Naive B cell (primary cell): ENCODE data around the gene C2CD2L. TPM values are rescaled to one million over a fixed set of nuclear protein-coding genes. Genes with fewer than 3 reads are reported as not detected.

Experiments
- ATAC-seq, 2 donors: fragments of 150-1000 bp; cut with Tn5 transposase; 2 replicates each; pipeline ENCODE4 v1.10.0; 2021; ENCODE audit warnings: low read depth in 2 of 2, mild to moderate bottlenecking in 2 of 2, moderate library complexity in 2 of 2
- DNase-seq: peaks from one replicate; pipeline ENCODE4 v3.0.0; 2022
- H3K27ac Mint-ChIP-seq, 6 donors: one replicate each; pipeline ENCODE4 v1.8.0; 2020 to 2022; ENCODE audit warnings: mild to moderate bottlenecking in 6 of 6, mixed read lengths in 6 of 6, moderate library complexity in 5 of 6, inconsistent platforms in 2 of 6
- H3K27me3 Mint-ChIP-seq, 3 donors: one replicate each; pipeline ENCODE4 v1.8.0; 2021 to 2022; ENCODE audit warnings: mixed read lengths in 3 of 3, mild to moderate bottlenecking in 1 of 3
- H3K36me3 Mint-ChIP-seq, 2 donors: one replicate each; pipeline ENCODE4 v1.8.0; 2020 to 2022; ENCODE audit warnings: mixed read lengths in 2 of 2, inconsistent platforms in 1 of 2, mild to moderate bottlenecking in 1 of 2
- H3K4me1 Mint-ChIP-seq, 3 donors: one replicate each; pipeline ENCODE4 v1.8.0; 2020 to 2022; ENCODE audit warnings: mixed read lengths in 3 of 3, inconsistent platforms in 1 of 3, mild to moderate bottlenecking in 1 of 3, moderate library complexity in 1 of 3
- H3K4me3 Mint-ChIP-seq, 8 donors: one replicate each; pipeline ENCODE4 v1.8.0; 2020 to 2022; ENCODE audit warnings: mild to moderate bottlenecking in 8 of 8, mixed read lengths in 8 of 8, moderate library complexity in 8 of 8, inconsistent platforms in 2 of 8
- H3K9me3 Mint-ChIP-seq, 7 donors: one replicate each; pipeline ENCODE4 v1.8.0; 2020 to 2022; ENCODE audit warnings: mixed read lengths in 7 of 7, mild to moderate bottlenecking in 5 of 7, inconsistent platforms in 2 of 7, moderate library complexity in 1 of 7
- polyA plus RNA-seq, 6 donors: library from polyadenylated mRNA; unstranded; fragments of 300-500 nt; fragmentation: Illumina TruSeq; gene quantifications; one replicate each; pipeline ENCODE4 v1.2.3, GENCODE V29; 2021; ENCODE audit warnings: low read depth in 6 of 6

Gene C2CD2L
- polyA plus RNA-seq, 6 donors from 2014 or later = 0.55 to 3.8 (median 2.0) TPM

- Mint-ChIP-seq H3K27me3 (no peaks in the 10 kb centered on the region), H3K4me3 (no peak overlapping the region), H3K36me3 (peaks cover 10 to 12% of the 10 kb centered on the region in 2 donors), H3K4me1 (peaks cover 12 to 34% (median 26%) of the 10 kb centered on the region in 3 donors), H3K27ac (no peak overlapping the region), H3K9me3 (no peaks in the 10 kb centered on the region)
- ATAC-seq = no peak
- no peak for DNase-seq
Observed at GRCh38 chr11:119112314-119113020, 5.3 kb downstream of the C2CD2L start.

- Mint-ChIP-seq H3K4me1 (peaks cover 6 to 27% (median 19%) of the 10 kb centered on the region in 3 donors), H3K9me3 (no peaks in the 10 kb centered on the region), H3K27ac (no peak overlapping the region), H3K36me3 (peaks cover 10 to 12% of the 10 kb centered on the region in 2 donors), H3K4me3 (no peak overlapping the region), H3K27me3 (no peaks in the 10 kb centered on the region)
- ATAC-seq = no peak
- DNase-seq = no peak
Observed at GRCh38 chr11:119113716-119114115, 6.6 kb downstream of the C2CD2L start.

GRCh38 chr11:119114351-119114750 is 7.2 kb downstream of the C2CD2L start:
- Mint-ChIP-seq H3K9me3 (no peaks in the 10 kb centered on the region), H3K27ac (no peak overlapping the region), H3K4me1 (peaks cover 0 to 20% (median 12%) of the 10 kb centered on the region in 3 donors), H3K36me3 (peaks cover 10 to 12% of the 10 kb centered on the region in 2 donors), H3K4me3 (no peak overlapping the region), H3K27me3 (no peaks in the 10 kb centered on the region)
- no peak for ATAC-seq
- DNase-seq = no peak

- peak overlapping the region in 3 of 8 donors; percentile 15 to 63 (median 20) for H3K4me3 Mint-ChIP-seq
- ATAC-seq (no peak), DNase-seq (no peak)
- H3K27me3 Mint-ChIP-seq = no peaks in the 10 kb centered on the region
- H3K36me3 Mint-ChIP-seq = peaks cover 10 to 12% of the 10 kb centered on the region in 2 donors
- peak overlapping the region in 4 of 6 donors; percentile 43 to 94 (median 51) for H3K27ac Mint-ChIP-seq
- no peaks in the 10 kb centered on the region for H3K9me3 Mint-ChIP-seq
- peaks cover 5 to 22% (median 16%) of the 10 kb centered on the region in 3 donors for H3K4me1 Mint-ChIP-seq
Observed at GRCh38 chr11:119115484-119116234, 8.5 kb downstream of the C2CD2L start.

- H3K4me3 Mint-ChIP-seq = peak overlapping the region in 1 of 8 donors; percentile 15
Observed at GRCh38 chr11:119116235-119116594, 9.1 kb downstream of the C2CD2L start.

GRCh38 chr11:119116601-119117000 is 9.5 kb downstream of the C2CD2L start:
- peaks cover 6 to 9% of the 10 kb centered on the region in 2 donors for H3K36me3 Mint-ChIP-seq
- ATAC-seq = no peak
- H3K4me1 Mint-ChIP-seq = peaks cover 14 to 27% (median 22%) of the 10 kb centered on the region in 3 donors
- no peaks in the 10 kb centered on the region for H3K27me3 Mint-ChIP-seq
- no peaks in the 10 kb centered on the region for H3K9me3 Mint-ChIP-seq
- H3K4me3 Mint-ChIP-seq = no peak overlapping the region
- DNase-seq = no peak
- peak overlapping the region in 1 of 6 donors; percentile 70 for H3K27ac Mint-ChIP-seq

More at GRCh38 chr11:119116235-119116594, 9.1 kb downstream of the C2CD2L start:
- ATAC-seq (no peak), DNase-seq (no peak)
- Mint-ChIP-seq H3K9me3 (no peaks in the 10 kb centered on the region), H3K4me1 (peaks cover 10 to 27% (median 21%) of the 10 kb centered on the region in 3 donors), H3K27ac (peak overlapping the region in 1 of 6 donors; percentile 51), H3K27me3 (no peaks in the 10 kb centered on the region), H3K36me3 (peaks cover 10 to 12% of the 10 kb centered on the region in 2 donors)

- ATAC-seq (no peak), DNase-seq (no peak)
- peak overlapping the region in 2 of 8 donors; percentile 37 to 43 for H3K4me3 Mint-ChIP-seq
- peaks cover 19 to 31% (median 27%) of the 10 kb centered on the region in 3 donors for H3K4me1 Mint-ChIP-seq
- peak overlapping the region in 1 of 6 donors; percentile 26 for H3K27ac Mint-ChIP-seq
- H3K36me3 Mint-ChIP-seq = peaks cover under 1 to 6% of the 10 kb centered on the region in 2 donors
- no peaks in the 10 kb centered on the region for H3K27me3 Mint-ChIP-seq
- H3K9me3 Mint-ChIP-seq = no peaks in the 10 kb centered on the region
Observed at GRCh38 chr11:119117004-119117706, 10.0 kb downstream of the C2CD2L start.

GRCh38 chr11:119118227-119118626 is 11.1 kb downstream of the C2CD2L start:
- ATAC-seq = no peak
- Mint-ChIP-seq H3K27me3 (no peaks in the 10 kb centered on the region), H3K4me1 (peaks cover 29 to 42% (median 38%) of the 10 kb centered on the region in 3 donors), H3K9me3 (no peaks in the 10 kb centered on the region), H3K4me3 (peak overlapping the region in 1 of 8 donors; percentile 19), H3K36me3 (peaks cover 0 to 6% of the 10 kb centered on the region in 2 donors), H3K27ac (no peak overlapping the region)
- no peak for DNase-seq

- H3K4me3 Mint-ChIP-seq = peak overlapping the region in 1 of 8 donors; percentile 19
- no peaks in the 10 kb centered on the region for H3K9me3 Mint-ChIP-seq
- no peak overlapping the region for H3K27ac Mint-ChIP-seq
- no peaks in the 10 kb centered on the region for H3K27me3 Mint-ChIP-seq
- DNase-seq (no peak), ATAC-seq (no peak)
- peaks cover 0 to 6% of the 10 kb centered on the region in 2 donors for H3K36me3 Mint-ChIP-seq
- H3K4me1 Mint-ChIP-seq = peaks cover 30 to 47% (median 45%) of the 10 kb centered on the region in 3 donors
Observed at GRCh38 chr11:119118946-119119345, 11.8 kb downstream of the C2CD2L start.

- ATAC-seq = no peak
- no peak for DNase-seq
- H3K4me1 Mint-ChIP-seq = peaks cover 30 to 42% (median 40%) of the 10 kb centered on the region in 3 donors
- H3K27ac Mint-ChIP-seq = peak overlapping the region; percentile 91 to 99 (median 96)
- no peaks in the 10 kb centered on the region for H3K27me3 Mint-ChIP-seq
- no peaks in the 10 kb centered on the region for H3K9me3 Mint-ChIP-seq
- peak overlapping the region; percentile 85 to 98 (median 94) for H3K4me3 Mint-ChIP-seq
- H3K36me3 Mint-ChIP-seq = no peaks in the 10 kb centered on the region
Observed at GRCh38 chr11:119120639-119121007, 13.5 kb downstream of the C2CD2L start.

- DNase-seq (peak; percentile 99), ATAC-seq (peak; percentile 95 to 96)
- H3K36me3 Mint-ChIP-seq = no peaks in the 10 kb centered on the region
- H3K4me1 Mint-ChIP-seq = peaks cover 30 to 40% (median 37%) of the 10 kb centered on the region in 3 donors
- no peaks in the 10 kb centered on the region for H3K9me3 Mint-ChIP-seq
- peak within 1 kb of the TSS; percentile 85 to 98 (median 94) for H3K4me3 Mint-ChIP-seq
- no peaks in the 10 kb centered on the region for H3K27me3 Mint-ChIP-seq
- peak within 1 kb of the TSS; percentile 91 to 99 (median 96) for H3K27ac Mint-ChIP-seq
Observed at GRCh38 chr11:119121008-119121810, 14.1 kb downstream of the C2CD2L start, which contains the start of gene HINFP. Gene HINFP (plus strand): TSS chr11:119121580. CDS start chr11:119126945, 5,365 bp downstream.

GRCh38 chr11:119121811-119122124 is 14.6 kb downstream of the C2CD2L start:
- ATAC-seq = peak in 1 of 2 donors; percentile 0
- Mint-ChIP-seq H3K4me3 (peak overlapping the region; percentile 85 to 98 (median 94)), H3K27me3 (no peaks in the 10 kb centered on the region), H3K9me3 (no peaks in the 10 kb centered on the region), H3K36me3 (no peaks in the 10 kb centered on the region), H3K27ac (peak overlapping the region; percentile 90 to 99 (median 94)), H3K4me1 (peaks cover 32 to 43% (median 39%) of the 10 kb centered on the region in 3 donors)
- no peak for DNase-seq
